Measurements from ENCODE around the gene CCER1. TPM values are rescaled to one million over a fixed set of nuclear protein-coding genes. Genes with fewer than 3 reads are reported as not detected.

The CCER1 gene
- polyA plus RNA-seq, 3 donors, result not detected

- Histone ChIP-seq H3K79me2 (ENCODE audit: insufficient read depth, low read length) (no peaks in the 10 kb centered on the region), H3K27ac (ENCODE audit: low read depth in 1 of 2, low read length in 2 of 2) (no peak overlapping the region), H3K9ac (ENCODE audit: insufficient read depth, low read length, poor library complexity, severe bottlenecking) (no peak overlapping the region), H3K4me1 (ENCODE audit: control insufficient read depth in 1 of 2, insufficient read depth in 2 of 2, low read length in 2 of 2) (no peaks in the 10 kb centered on the region), H4K20me1 (ENCODE audit: insufficient read depth, low read length) (no peaks in the 10 kb centered on the region), H2AFZ (ENCODE audit: insufficient read depth, low read depth, low read length, poor library complexity, severe bottlenecking) (no peak overlapping the region), H3K4me3 (replicated peaks in 1 of 3; ENCODE audit: low read depth in 2 of 3, low read length in 3 of 3) (no peak overlapping the region), H3K36me3 (replicated peaks in 1 of 2; ENCODE audit: control insufficient read depth in 1 of 2, insufficient read depth in 2 of 2, low read length in 2 of 2) (no peaks in the 10 kb centered on the region), H3K9me3 (replicated peaks in 1 of 2; ENCODE audit: control insufficient read depth in 1 of 2, insufficient read depth in 1 of 2, low read length in 2 of 2) (no peaks in the 10 kb centered on the region), H3K4me2 (replicated peaks; ENCODE audit: extremely low read depth, low read length, poor library complexity, severe bottlenecking) (no peak overlapping the region), H3K27me3 (ENCODE audit: control insufficient read depth in 2 of 2, insufficient read depth in 2 of 2, low read length in 2 of 2) (no peaks in the 10 kb centered on the region)
- Mint-ChIP-seq H3K9me3 (peaks cover 0 to 2% (median 0%) of the 10 kb centered on the region in 7 donors), H3K27ac (no peak overlapping the region), H3K36me3 (no peaks in the 10 kb centered on the region), H3K4me3 (no peak overlapping the region), H3K4me1 (no peaks in the 10 kb centered on the region), H3K27me3 (ENCODE audit: low read depth in 3 of 3) (peaks cover 1 to 3% (median 2%) of the 10 kb centered on the region in 3 donors)
- 60% methylated on average over 1 of the region's 2 CpGs for WGBS (ENCODE audit: insufficient coverage)
- DNase-seq, result no peak
- no peak for TF ChIP-seq CTCF (IDR thresholded peaks at IDR 0.05)
- intact Hi-C loops (cut with micrococcal nuclease), result no loop called here
These were observed 14.9 kb upstream of the CCER1 start for GRCh38 chr12:90969851-90970250.

- H3K36me3 Mint-ChIP-seq, result no peaks in the 10 kb centered on the region
- Histone ChIP-seq H4K20me1 (ENCODE audit: insufficient read depth, low read length) (no peaks in the 10 kb centered on the region), H3K4me1 (ENCODE audit: control insufficient read depth in 1 of 2, insufficient read depth in 2 of 2, low read length in 2 of 2) (no peaks in the 10 kb centered on the region), H3K4me3 (replicated peaks in 1 of 3; ENCODE audit: low read depth in 2 of 3, low read length in 3 of 3) (no peak overlapping the region), H3K36me3 (replicated peaks in 1 of 2; ENCODE audit: control insufficient read depth in 1 of 2, insufficient read depth in 2 of 2, low read length in 2 of 2) (no peaks in the 10 kb centered on the region), H3K9me3 (replicated peaks in 1 of 2; ENCODE audit: control insufficient read depth in 1 of 2, insufficient read depth in 1 of 2, low read length in 2 of 2) (no peaks in the 10 kb centered on the region), H3K79me2 (ENCODE audit: insufficient read depth, low read length) (no peaks in the 10 kb centered on the region), H3K27ac (ENCODE audit: low read depth in 1 of 2, low read length in 2 of 2) (no peak overlapping the region), H3K4me2 (replicated peaks; ENCODE audit: extremely low read depth, low read length, poor library complexity, severe bottlenecking) (no peak overlapping the region), H3K9ac (ENCODE audit: insufficient read depth, low read length, poor library complexity, severe bottlenecking) (no peak overlapping the region), H3K27me3 (ENCODE audit: control insufficient read depth in 2 of 2, insufficient read depth in 2 of 2, low read length in 2 of 2) (no peaks in the 10 kb centered on the region), H2AFZ (ENCODE audit: insufficient read depth, low read depth, low read length, poor library complexity, severe bottlenecking) (no peak overlapping the region)
- peaks cover 0 to 2% (median 0%) of the 10 kb centered on the region in 7 donors for H3K9me3 Mint-ChIP-seq
- H3K4me1 Mint-ChIP-seq, result no peaks in the 10 kb centered on the region
- peaks cover 1 to 2% (median 2%) of the 10 kb centered on the region in 3 donors for H3K27me3 Mint-ChIP-seq (ENCODE audit: low read depth in 3 of 3)
- no peak overlapping the region for H3K4me3 Mint-ChIP-seq
- H3K27ac Mint-ChIP-seq, result no peak overlapping the region
- TF ChIP-seq CTCF (IDR thresholded peaks at IDR 0.05), result no peak
- intact Hi-C loops (cut with micrococcal nuclease), result no loop called here
- no peak for DNase-seq
- no CpG with 5 or more reads among the region's 1 CpG for WGBS (ENCODE audit: insufficient coverage)
These were observed 14.4 kb upstream of the CCER1 start for GRCh38 chr12:90969346-90969745.
